MCF 10A (cell line): ENCODE results near the gene LRSAM1. TPM values are rescaled to one million over a fixed set of nuclear protein-coding genes. Genes with fewer than 3 reads are reported as not detected.

ENCODE experiments used
- BruUV-seq: library from RNA; stranded (reverse); fragments of 400-500 nt; replicated peaks from 2 replicates; lab custom pipeline; 2021; lab: Mats Ljungman, UMichigan
- CTCF ChIA-PET: fragments of 300-600 bp; sonication (Branson Sonifier 250); formaldehyde crosslinking; extraction: SDS; loops from one replicate; lab custom pipeline; 2021; ENCODE audit warnings: antibody characterized with exemption, inconsistent platforms; lab: Yijun Ruan, JAX
- POLR2A ChIA-PET: fragments of 300-600, 350-650 bp; sonication (Branson Sonifier 250); formaldehyde crosslinking; extraction: SDS; loops from one replicate; lab custom pipeline; 2020; ENCODE audit warnings: antibody characterized with exemption, inconsistent platforms; lab: Yijun Ruan, JAX
- DNase-seq: peaks from one replicate; pipeline ENCODE4 v3.0.0-alpha.2; 2018; ENCODE audit not compliant: unreplicated experiment
- H3K27ac Mint-ChIP-seq: one replicate; pipeline ENCODE4 v1.8.0; 2022; ENCODE audit warnings: mild to moderate bottlenecking, low read depth, mixed read lengths; ENCODE audit not compliant: unreplicated experiment
- H3K27me3 Mint-ChIP-seq: one replicate; pipeline ENCODE4 v1.8.0; 2022; ENCODE audit warnings: mixed read lengths; ENCODE audit not compliant: insufficient read depth, unreplicated experiment
- H3K36me3 Mint-ChIP-seq: one replicate; pipeline ENCODE4 v1.8.0; 2022; ENCODE audit warnings: mild to moderate bottlenecking, moderate library complexity, mixed read lengths; ENCODE audit not compliant: insufficient read depth, unreplicated experiment
- H3K4me1 Mint-ChIP-seq: one replicate; pipeline ENCODE4 v1.8.0; 2022; ENCODE audit warnings: mixed read lengths; ENCODE audit not compliant: insufficient read depth, unreplicated experiment
- H3K4me3 Mint-ChIP-seq: one replicate; pipeline ENCODE4 v1.8.0; 2022; ENCODE audit warnings: mild to moderate bottlenecking, moderate library complexity, mixed read lengths; ENCODE audit not compliant: unreplicated experiment
- H3K9me3 Mint-ChIP-seq: one replicate; pipeline ENCODE4 v1.8.0; 2022; ENCODE audit warnings: mixed read lengths; ENCODE audit not compliant: unreplicated experiment
- intact Hi-C: fragments of 100-400 bp; cut with micrococcal nuclease; formaldehyde crosslinking; loops from 2 replicates; pipeline ENCODE4 v1.14.1; 2022
- total RNA-seq: library from RNA; stranded (reverse); gene quantifications from 2 replicates; pipeline ENCODE4 v1.2.3, GENCODE V29; 2022
- TF ChIP-seq, protein P1 (sequence below): fragments of 200-600 bp; IDR thresholded peaks from one replicate; pipeline ENCODE4 v1.8.0; 2022; ENCODE audit warnings: antibody characterized with exemption, mild to moderate bottlenecking; ENCODE audit not compliant: unreplicated experiment

The LRSAM1 gene
- total RNA-seq, 1 experiment from 2014 or later: 23.5 TPM

DNA sequence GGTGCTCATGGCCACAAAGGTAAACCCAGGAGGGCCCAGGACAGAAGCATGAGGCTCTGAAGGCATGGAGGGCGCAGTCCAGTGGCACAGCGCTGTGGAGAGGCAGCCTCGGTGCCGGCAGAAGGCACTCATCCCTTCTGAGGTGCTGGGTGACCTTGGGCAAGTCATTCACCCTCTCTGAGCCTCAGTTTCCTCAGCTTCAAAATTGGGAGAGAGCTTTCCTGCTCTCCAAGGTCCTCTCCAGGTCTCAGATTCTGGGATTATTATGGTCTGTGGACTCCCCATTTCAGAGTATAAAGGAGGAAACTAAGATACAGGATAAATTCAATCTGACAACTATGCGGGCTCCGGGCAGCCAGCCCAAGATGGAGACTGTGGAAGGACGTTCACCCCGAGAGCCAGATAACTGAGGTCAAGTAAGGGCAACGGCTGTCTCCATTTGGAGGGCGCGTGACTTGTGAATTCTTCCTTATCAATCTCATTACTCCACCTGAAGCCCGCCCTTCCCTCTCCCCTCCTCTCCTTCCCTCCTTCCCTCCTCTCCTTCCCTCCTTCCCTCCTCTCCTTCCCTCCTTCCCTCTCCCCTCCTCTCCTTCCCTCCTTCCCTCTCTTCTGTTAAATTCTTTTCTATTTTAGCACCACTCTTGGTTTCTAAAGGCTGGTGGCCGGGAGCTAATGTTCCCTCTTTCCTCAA, 58.1 kb downstream of the LRSAM1 start:
- no peak for DNase-seq
- TF ChIP-seq, protein P1, sequence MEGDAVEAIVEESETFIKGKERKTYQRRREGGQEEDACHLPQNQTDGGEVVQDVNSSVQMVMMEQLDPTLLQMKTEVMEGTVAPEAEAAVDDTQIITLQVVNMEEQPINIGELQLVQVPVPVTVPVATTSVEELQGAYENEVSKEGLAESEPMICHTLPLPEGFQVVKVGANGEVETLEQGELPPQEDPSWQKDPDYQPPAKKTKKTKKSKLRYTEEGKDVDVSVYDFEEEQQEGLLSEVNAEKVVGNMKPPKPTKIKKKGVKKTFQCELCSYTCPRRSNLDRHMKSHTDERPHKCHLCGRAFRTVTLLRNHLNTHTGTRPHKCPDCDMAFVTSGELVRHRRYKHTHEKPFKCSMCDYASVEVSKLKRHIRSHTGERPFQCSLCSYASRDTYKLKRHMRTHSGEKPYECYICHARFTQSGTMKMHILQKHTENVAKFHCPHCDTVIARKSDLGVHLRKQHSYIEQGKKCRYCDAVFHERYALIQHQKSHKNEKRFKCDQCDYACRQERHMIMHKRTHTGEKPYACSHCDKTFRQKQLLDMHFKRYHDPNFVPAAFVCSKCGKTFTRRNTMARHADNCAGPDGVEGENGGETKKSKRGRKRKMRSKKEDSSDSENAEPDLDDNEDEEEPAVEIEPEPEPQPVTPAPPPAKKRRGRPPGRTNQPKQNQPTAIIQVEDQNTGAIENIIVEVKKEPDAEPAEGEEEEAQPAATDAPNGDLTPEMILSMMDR: no peak
- peaks cover 92% of the 10 kb centered on the region for H3K36me3 Mint-ChIP-seq
- intact Hi-C loops: no loop called here
- ChIA-PET POLR2A (no interaction called here), CTCF (interaction anchor here (0.5 to 1.1 kb wide), 3 partner anchors 79 to 568 kb away, joined by 3 to 4 read pairs (median 3); no protein-coding TSS in a partner anchor)
- no peaks in the 10 kb centered on the region for H3K9me3 Mint-ChIP-seq
- no peak overlapping the region for H3K4me3 Mint-ChIP-seq
- BruUV-seq: no TSS peak
- no peak overlapping the region for H3K27ac Mint-ChIP-seq
- H3K27me3 Mint-ChIP-seq: no peaks in the 10 kb centered on the region
- no peaks in the 10 kb centered on the region for H3K4me1 Mint-ChIP-seq

DNA sequence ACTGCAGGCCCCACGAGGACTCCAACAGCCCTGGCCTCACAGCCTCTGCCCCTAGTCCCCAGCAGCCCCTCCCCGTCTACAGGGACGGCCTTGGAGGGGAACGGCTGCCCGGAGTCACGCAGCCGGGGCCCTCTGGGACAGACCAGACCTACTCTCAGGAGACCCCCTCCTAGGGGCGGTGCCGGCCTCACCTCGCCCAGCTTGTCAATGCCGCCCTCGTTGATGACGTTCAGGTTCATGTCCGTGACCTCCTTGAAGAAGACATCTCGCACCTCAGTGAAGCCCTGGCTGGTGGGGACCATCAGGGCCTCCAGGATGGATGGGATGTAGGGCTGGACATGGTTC, 58.6 kb downstream of the LRSAM1 start:
- BruUV-seq: no TSS peak
- no peaks in the 10 kb centered on the region for H3K9me3 Mint-ChIP-seq
- TF ChIP-seq, protein P1: no peak
- H3K36me3 Mint-ChIP-seq: peaks cover 92% of the 10 kb centered on the region
- H3K27ac Mint-ChIP-seq: no peak overlapping the region
- no peaks in the 10 kb centered on the region for H3K4me1 Mint-ChIP-seq
- CTCF ChIA-PET: interaction anchor here (0.5 to 1.1 kb wide), 2 partner anchors 79 to 413 kb away, joined by 3 to 4 read pairs; no protein-coding TSS in a partner anchor
- no peaks in the 10 kb centered on the region for H3K27me3 Mint-ChIP-seq
- POLR2A ChIA-PET: no interaction called here
- intact Hi-C loops: no loop called here
- no peak overlapping the region for H3K4me3 Mint-ChIP-seq
- DNase-seq: no peak

DNA sequence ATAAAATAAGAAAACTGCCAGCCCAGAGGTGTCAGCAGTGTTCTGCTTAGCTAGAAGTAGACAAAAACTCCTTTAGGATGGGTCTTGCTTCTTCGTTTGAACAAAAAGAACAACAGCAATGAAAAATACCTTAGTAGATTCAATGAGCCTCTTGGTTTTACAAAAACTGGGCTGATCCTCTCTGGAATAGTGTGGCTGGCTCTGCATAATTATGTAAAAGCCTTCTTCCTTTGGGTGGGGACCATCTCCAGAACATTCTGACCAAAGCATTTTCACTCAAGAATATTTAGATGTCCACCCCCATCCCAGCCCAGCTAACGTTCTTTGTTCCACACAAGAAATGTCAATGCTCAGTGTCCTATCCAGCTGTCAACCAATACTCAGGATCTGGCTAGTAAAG, 63.2 kb downstream of the LRSAM1 start:
- Mint-ChIP-seq H3K27me3 (no peaks in the 10 kb centered on the region), H3K4me3 (no peak overlapping the region), H3K36me3 (peaks cover 99% of the 10 kb centered on the region), H3K9me3 (no peaks in the 10 kb centered on the region), H3K27ac (no peak overlapping the region), H3K4me1 (no peaks in the 10 kb centered on the region)
- ChIA-PET CTCF (interaction anchor here (1.0 kb wide), 1 partner anchor 76 kb away, joined by 4 read pairs; no protein-coding TSS in a partner anchor), POLR2A (interaction anchor here (0.5 kb wide), 1 partner anchor 543 kb away, joined by 7 read pairs; no protein-coding TSS in a partner anchor)
- intact Hi-C loops: no loop called here
- TF ChIP-seq, protein P1: no peak
- TSS peak; percentile 18 for BruUV-seq
- DNase-seq: no peak

DNA sequence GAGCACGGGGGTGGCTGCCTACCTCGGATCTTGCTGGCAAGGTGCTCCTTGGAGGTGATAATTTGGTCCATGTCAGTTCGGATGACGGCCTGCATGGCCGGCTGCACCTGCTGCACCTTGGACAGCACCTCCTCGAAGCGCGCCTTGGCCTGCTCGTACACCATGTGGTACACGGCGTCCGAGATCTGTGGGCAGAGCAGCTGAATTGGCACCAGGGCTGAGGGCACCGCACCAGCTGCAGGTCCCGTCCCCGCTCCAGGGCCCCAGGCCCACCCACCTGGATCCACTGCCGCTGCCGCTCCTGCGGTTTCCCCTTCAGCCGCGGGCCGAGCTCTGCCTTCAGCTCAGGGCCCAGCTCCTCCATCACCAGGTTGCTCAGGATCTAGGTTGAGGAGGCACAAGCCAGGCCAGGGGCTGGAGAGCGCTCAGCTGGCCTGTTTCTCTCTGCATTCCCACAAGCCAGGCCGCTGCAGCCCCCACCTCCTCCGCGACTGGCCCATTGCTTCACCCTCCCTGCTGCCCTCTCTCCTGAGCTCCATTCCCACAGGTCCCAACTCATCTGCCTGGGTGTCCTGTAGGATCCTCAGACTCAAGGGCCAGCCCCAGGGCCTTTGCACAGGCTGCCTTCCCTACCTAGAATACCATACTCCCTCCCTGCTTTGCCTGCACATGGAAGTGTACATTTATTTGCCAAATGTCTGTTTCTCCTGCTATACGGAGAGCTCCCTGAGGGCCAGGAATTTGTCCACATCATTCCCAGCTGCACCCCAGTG, 65.7 kb downstream of the LRSAM1 start:
- no TSS peak for BruUV-seq
- H3K4me3 Mint-ChIP-seq: no peak overlapping the region
- peaks cover 99% of the 10 kb centered on the region for H3K36me3 Mint-ChIP-seq
- no peak for DNase-seq
- peaks cover 15% of the 10 kb centered on the region for H3K4me1 Mint-ChIP-seq
- POLR2A ChIA-PET: interaction anchor here (0.6 to 1.5 kb wide), 4 partner anchors 14 to 62 kb away, joined by 3 to 6 read pairs (median 3); no protein-coding TSS in a partner anchor
- TF ChIP-seq, protein P1: no peak
- no peaks in the 10 kb centered on the region for H3K27me3 Mint-ChIP-seq
- no peak overlapping the region for H3K27ac Mint-ChIP-seq
- H3K9me3 Mint-ChIP-seq: no peaks in the 10 kb centered on the region
- intact Hi-C loops: no loop called here
- CTCF ChIA-PET: interaction anchor here (0.7 to 1.4 kb wide), 2 partner anchors 9 to 543 kb away, joined by 3 to 9 read pairs; no protein-coding TSS in a partner anchor
